ENCODE data around the gene SLC35A3.

DNA sequence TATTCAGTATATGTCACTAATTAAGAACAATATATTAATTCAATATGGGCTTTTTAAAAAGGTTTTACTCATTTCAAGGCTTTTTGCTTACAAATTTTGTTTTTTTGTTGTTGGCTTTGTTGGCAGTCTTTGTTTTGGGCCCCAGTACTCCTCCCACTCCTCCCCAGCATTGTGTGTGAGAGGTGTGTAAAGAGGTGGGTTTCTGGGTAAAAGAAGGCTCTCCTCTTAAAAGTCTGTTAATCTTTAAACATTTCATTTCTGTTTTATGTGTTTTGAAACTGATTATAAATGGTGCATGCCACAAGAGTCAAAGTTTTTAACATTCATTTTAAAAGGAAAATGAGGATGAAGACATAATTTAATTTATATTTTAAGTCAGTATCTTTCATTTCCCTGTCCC is 83.3 kb downstream of the SLC35A3 start:
- TF ChIP-seq, protein P1, sequence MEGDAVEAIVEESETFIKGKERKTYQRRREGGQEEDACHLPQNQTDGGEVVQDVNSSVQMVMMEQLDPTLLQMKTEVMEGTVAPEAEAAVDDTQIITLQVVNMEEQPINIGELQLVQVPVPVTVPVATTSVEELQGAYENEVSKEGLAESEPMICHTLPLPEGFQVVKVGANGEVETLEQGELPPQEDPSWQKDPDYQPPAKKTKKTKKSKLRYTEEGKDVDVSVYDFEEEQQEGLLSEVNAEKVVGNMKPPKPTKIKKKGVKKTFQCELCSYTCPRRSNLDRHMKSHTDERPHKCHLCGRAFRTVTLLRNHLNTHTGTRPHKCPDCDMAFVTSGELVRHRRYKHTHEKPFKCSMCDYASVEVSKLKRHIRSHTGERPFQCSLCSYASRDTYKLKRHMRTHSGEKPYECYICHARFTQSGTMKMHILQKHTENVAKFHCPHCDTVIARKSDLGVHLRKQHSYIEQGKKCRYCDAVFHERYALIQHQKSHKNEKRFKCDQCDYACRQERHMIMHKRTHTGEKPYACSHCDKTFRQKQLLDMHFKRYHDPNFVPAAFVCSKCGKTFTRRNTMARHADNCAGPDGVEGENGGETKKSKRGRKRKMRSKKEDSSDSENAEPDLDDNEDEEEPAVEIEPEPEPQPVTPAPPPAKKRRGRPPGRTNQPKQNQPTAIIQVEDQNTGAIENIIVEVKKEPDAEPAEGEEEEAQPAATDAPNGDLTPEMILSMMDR (conservative IDR thresholded peaks at IDR 0.05; ENCODE audit: low read depth, low read length), result no peak
- TF ChIP-seq EZH2phosphoT487 (IDR thresholded peaks at IDR 0.05; ENCODE audit: borderline replicate concordance, low read length), result no peak

Measured in PC-3 (cell line).